Ascending aorta (tissue), 2 donors: ENCODE results near the gene PADI2. TPM values are rescaled to one million over a fixed set of nuclear protein-coding genes. Genes with fewer than 3 reads are reported as not detected.
"Not testable (repeated sequence)": the region's sequence is repeated elsewhere in the genome, so short reads cannot be mapped to it uniquely, and the experiment has no call there.

Experiments
- DNase-seq, 2 donors: peaks; one replicate each; pipeline ENCODE4 v3.0.0-alpha.2; 2019; ENCODE audit warnings: low spot score in 2 of 2
- H3K27ac ChIP-seq, 2 donors: fragments of 200-600 bp; sonication (generic); one replicate each; pipeline ENCODE4 v1.5.1; 2016 to 2017; ENCODE audit warnings: mild to moderate bottlenecking in 1 of 2
- H3K27me3 ChIP-seq: fragments of 200-600 bp; sonication (generic); one replicate; pipeline ENCODE4 v1.5.1; 2017
- H3K36me3 ChIP-seq, 2 donors: fragments of 200-600 bp; sonication (generic); one replicate each; pipeline ENCODE4 v1.5.1; 2016
- H3K4me1 ChIP-seq, 2 donors: fragments of 200-600 bp; sonication (generic); one replicate each; pipeline ENCODE4 v1.5.1; 2016 to 2017; ENCODE audit warnings: mild to moderate bottlenecking in 1 of 2
- H3K4me3 ChIP-seq, 2 donors: fragments of 200-600 bp; sonication (generic); one replicate each; pipeline ENCODE4 v1.5.1; 2016 to 2017; ENCODE audit warnings: mild to moderate bottlenecking in 1 of 2
- H3K9me3 ChIP-seq, 2 donors: fragments of 200-600 bp; sonication (generic); one replicate each; pipeline ENCODE4 v1.5.1; 2016
- intact Hi-C: fragments of 100-400 bp; cut with DNase I; formaldehyde crosslinking; loops from one replicate; pipeline ENCODE4 v1.15.1; 2023
- total RNA-seq: library from RNA; depleted of rRNA; stranded (reverse); fragments of >200 nt; gene quantifications from one replicate; pipeline ENCODE4 v1.1.0, GENCODE V29; 2016
- TF ChIP-seq, protein P1 (sequence below), 3 experiments: fragments of 200-600 bp in 2 of 3; fragments of 450-650 bp in 1 of 3; sonication (generic) in 2 of 3; IDR thresholded peaks; one replicate each; pipeline ENCODE4 v1.5.1; 2016 to 2019; ENCODE audit warnings: antibody characterized with exemption in 3 of 3, mild to moderate bottlenecking in 1 of 3, moderate library complexity in 1 of 3

Gene PADI2
- total RNA-seq, 1 donor from 2014 or later = 0.21 TPM

GRCh38 chr1:17065666-17066065 lies 53.6 kb downstream of the PADI2 start:
- Histone ChIP-seq H3K27me3 (no peaks in the 10 kb centered on the region), H3K36me3 (no peaks in the 10 kb centered on the region), H3K9me3 (peaks cover 0 to 6% of the 10 kb centered on the region in 2 donors), H3K4me3 (no peak overlapping the region), H3K4me1 (no peaks in the 10 kb centered on the region), H3K27ac (no peak overlapping the region)
- intact Hi-C loops = no loop called here
- TF ChIP-seq, protein P1, sequence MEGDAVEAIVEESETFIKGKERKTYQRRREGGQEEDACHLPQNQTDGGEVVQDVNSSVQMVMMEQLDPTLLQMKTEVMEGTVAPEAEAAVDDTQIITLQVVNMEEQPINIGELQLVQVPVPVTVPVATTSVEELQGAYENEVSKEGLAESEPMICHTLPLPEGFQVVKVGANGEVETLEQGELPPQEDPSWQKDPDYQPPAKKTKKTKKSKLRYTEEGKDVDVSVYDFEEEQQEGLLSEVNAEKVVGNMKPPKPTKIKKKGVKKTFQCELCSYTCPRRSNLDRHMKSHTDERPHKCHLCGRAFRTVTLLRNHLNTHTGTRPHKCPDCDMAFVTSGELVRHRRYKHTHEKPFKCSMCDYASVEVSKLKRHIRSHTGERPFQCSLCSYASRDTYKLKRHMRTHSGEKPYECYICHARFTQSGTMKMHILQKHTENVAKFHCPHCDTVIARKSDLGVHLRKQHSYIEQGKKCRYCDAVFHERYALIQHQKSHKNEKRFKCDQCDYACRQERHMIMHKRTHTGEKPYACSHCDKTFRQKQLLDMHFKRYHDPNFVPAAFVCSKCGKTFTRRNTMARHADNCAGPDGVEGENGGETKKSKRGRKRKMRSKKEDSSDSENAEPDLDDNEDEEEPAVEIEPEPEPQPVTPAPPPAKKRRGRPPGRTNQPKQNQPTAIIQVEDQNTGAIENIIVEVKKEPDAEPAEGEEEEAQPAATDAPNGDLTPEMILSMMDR (IDR thresholded peaks at IDR 0.05) = no peak
- no peak for DNase-seq

- H3K27ac ChIP-seq, intact Hi-C loops, H3K4me1 ChIP-seq, H3K36me3 ChIP-seq, H3K4me3 ChIP-seq, DNase-seq, H3K9me3 ChIP-seq, H3K27me3 ChIP-seq: not testable (repeated sequence)
These were observed 56.5 kb downstream of the PADI2 start for GRCh38 chr1:17062751-17063150.

GRCh38 chr1:17061892-17062291 lies 57.4 kb downstream of the PADI2 start:
- Histone ChIP-seq H3K27me3 (no peaks in the 10 kb centered on the region), H3K4me3 (no peak overlapping the region), H3K36me3 (no peaks in the 10 kb centered on the region), H3K27ac (no peak overlapping the region), H3K9me3 (peaks cover 0 to 6% of the 10 kb centered on the region in 2 donors), H3K4me1 (no peaks in the 10 kb centered on the region)
- TF ChIP-seq, protein P1 (IDR thresholded peaks at IDR 0.05) = no peak
- no peak for DNase-seq
- intact Hi-C loops = no loop called here

DNA sequence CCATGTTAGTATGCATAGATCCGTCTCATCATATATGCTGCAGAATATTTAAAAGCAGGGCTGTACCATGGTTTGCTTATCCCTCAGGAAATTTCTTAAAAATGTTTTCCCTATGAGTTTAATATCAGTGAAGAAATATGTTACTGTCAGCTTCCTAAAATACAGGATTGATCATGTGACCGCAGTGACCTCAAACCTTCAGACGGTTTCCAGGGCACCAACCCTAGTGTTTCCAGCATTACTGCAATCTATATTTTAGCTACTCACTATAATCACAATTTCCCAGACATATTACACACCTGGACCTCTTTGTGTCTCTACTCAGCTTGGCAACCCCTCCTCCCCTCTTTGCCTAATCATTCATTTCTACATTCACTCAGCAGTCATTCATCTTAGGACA lies 57.8 kb downstream of the PADI2 start:
- peaks cover 0 to 6% of the 10 kb centered on the region in 2 donors for H3K9me3 ChIP-seq
- intact Hi-C loops = no loop called here
- H3K27me3 ChIP-seq = no peaks in the 10 kb centered on the region
- H3K27ac ChIP-seq = no peak overlapping the region
- H3K4me3 ChIP-seq = no peak overlapping the region
- peak in 1 of 2 donors; percentile 4 for DNase-seq
- TF ChIP-seq, protein P1 (IDR thresholded peaks at IDR 0.05) = no peak
- H3K4me1 ChIP-seq = no peaks in the 10 kb centered on the region
- no peaks in the 10 kb centered on the region for H3K36me3 ChIP-seq

GRCh38 chr1:17060306-17060749 lies 58.9 kb downstream of the PADI2 start:
- no peaks in the 10 kb centered on the region for H3K36me3 ChIP-seq
- peaks cover 0 to 6% of the 10 kb centered on the region in 2 donors for H3K9me3 ChIP-seq
- intact Hi-C loops = no loop called here
- H3K27me3 ChIP-seq = no peaks in the 10 kb centered on the region
- no peaks in the 10 kb centered on the region for H3K4me1 ChIP-seq
- no peak overlapping the region for H3K4me3 ChIP-seq
- no peak overlapping the region for H3K27ac ChIP-seq
- no peak for DNase-seq
- TF ChIP-seq, protein P1 (IDR thresholded peaks at IDR 0.05) = no peak

DNA sequence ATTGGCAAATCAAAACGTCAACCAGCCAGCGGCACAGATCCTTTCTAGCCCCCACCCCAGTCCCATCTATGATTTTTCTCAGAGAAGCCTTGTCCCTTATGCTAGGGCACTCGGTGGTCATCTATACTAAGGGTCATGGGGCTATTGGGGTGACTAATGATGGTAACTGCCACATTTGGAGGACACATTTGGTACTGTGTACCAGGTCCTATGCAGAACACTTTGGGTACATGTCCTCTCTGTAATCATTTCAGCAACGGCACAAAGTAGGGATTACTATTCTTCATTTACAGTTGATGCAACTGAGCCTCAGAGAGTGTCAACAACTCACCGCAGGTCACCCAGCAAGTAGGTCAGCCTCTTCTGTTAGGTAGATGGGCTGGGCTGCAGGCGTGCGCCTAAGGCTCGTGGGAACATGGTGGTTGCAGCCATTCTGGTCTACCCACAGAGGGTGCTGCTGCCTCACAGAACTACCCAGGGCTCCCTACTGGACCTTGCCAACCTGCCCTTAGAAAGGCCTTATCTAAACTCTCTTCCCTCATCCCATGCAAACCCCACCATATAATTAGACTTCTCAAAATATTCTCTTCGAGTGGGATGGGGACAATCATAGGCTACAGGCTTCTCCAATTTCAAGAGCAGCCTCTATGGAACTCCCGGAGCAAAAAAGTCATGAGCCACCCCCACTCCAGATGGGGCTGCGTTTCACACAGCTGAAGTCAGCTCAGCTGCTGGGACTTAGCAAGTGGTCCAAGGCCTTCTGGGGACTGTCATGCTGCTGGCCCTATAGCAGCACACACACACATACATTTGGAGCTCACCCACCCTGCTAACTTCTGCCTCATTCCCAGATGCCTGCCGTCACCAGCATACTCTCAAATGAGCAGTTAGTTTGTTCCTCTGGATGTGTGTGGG lies 59.6 kb downstream of the PADI2 start:
- no peak for DNase-seq
- Histone ChIP-seq H3K4me1 (no peaks in the 10 kb centered on the region), H3K27me3 (no peaks in the 10 kb centered on the region), H3K4me3 (no peak overlapping the region), H3K27ac (no peak overlapping the region), H3K36me3 (no peaks in the 10 kb centered on the region), H3K9me3 (no peaks in the 10 kb centered on the region)
- TF ChIP-seq, protein P1 (IDR thresholded peaks at IDR 0.05) = peak; percentile 22 to 40 (median 37)
- intact Hi-C loops = loop anchor here (5.0 to 10.0 kb wide), 3 partner anchors 68 to 575 kb away; no protein-coding TSS in a partner anchor
